Measurements from ENCODE around the gene PHYKPL.
"Not testable (repeated sequence)": the region's sequence is repeated elsewhere in the genome, so short reads cannot be mapped to it uniquely, and the experiment has no call there.

DNA sequence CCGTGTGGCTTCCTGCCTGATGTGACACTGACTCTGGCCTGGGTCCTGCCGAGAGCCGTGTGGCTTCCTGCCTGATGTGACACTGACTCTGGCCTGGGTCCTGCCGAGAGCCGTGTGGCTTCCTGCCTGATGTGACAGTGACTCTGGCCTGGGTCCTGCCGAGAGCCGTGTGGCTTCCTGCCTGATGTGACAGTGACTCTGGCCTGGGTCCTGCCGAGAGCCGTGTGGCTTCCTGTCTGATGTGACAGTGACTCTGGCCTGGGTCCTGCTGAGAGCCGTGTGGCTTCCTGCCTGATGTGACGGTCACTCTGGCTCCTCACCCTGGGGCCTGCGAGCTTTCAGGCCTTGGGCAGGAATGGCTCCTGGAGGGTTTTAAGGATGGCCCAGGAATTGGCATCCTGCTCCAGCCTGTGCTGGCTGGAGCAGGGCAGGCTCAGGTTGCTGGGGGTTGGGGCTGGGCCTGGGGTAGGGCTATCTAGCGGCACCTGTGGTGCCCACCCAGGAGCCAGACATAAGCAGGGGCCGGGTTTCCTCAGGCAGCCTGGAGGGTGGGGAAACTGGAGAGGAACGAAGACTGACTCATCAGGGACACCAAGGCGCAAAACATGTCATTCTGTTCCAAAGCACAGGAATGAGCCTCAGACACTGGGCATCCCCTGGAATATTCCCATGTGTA lies 7.2 kb upstream of the PHYKPL start:
- not testable (repeated sequence) for TF ChIP-seq POLR2AphosphoS5 (IDR thresholded peaks at IDR 0.05)
- TF ChIP-seq, protein P1, sequence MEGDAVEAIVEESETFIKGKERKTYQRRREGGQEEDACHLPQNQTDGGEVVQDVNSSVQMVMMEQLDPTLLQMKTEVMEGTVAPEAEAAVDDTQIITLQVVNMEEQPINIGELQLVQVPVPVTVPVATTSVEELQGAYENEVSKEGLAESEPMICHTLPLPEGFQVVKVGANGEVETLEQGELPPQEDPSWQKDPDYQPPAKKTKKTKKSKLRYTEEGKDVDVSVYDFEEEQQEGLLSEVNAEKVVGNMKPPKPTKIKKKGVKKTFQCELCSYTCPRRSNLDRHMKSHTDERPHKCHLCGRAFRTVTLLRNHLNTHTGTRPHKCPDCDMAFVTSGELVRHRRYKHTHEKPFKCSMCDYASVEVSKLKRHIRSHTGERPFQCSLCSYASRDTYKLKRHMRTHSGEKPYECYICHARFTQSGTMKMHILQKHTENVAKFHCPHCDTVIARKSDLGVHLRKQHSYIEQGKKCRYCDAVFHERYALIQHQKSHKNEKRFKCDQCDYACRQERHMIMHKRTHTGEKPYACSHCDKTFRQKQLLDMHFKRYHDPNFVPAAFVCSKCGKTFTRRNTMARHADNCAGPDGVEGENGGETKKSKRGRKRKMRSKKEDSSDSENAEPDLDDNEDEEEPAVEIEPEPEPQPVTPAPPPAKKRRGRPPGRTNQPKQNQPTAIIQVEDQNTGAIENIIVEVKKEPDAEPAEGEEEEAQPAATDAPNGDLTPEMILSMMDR (IDR thresholded peaks at IDR 0.05), result not testable (repeated sequence)
